OCI-LY1 (cell line): ENCODE data around the gene KRTCAP2.

ENCODE experiments used
- EZH2 ChIP-seq: fragments of 200-600 bp; sonication (generic), shearing (Covaris generic); IDR thresholded peaks from 2 replicates; pipeline ENCODE4 v1.8.0; 2017; ENCODE audit warnings: borderline replicate concordance, mixed run types, mild to moderate bottlenecking, antibody characterized with exemption, low read length, moderate library complexity, mixed read lengths
- TF ChIP-seq, protein P1 (sequence below): fragments of 200-600 bp; sonication (generic), shearing (Covaris generic); IDR thresholded peaks from 2 replicates; pipeline ENCODE4 v1.5.1; 2017; ENCODE audit warnings: mild to moderate bottlenecking, antibody characterized with exemption, low read length, moderate library complexity, mixed read lengths

GRCh38 chr1:155130272-155131006, 42.7 kb downstream of the KRTCAP2 start:
- TF ChIP-seq EZH2 = no peak
- TF ChIP-seq, protein P1, sequence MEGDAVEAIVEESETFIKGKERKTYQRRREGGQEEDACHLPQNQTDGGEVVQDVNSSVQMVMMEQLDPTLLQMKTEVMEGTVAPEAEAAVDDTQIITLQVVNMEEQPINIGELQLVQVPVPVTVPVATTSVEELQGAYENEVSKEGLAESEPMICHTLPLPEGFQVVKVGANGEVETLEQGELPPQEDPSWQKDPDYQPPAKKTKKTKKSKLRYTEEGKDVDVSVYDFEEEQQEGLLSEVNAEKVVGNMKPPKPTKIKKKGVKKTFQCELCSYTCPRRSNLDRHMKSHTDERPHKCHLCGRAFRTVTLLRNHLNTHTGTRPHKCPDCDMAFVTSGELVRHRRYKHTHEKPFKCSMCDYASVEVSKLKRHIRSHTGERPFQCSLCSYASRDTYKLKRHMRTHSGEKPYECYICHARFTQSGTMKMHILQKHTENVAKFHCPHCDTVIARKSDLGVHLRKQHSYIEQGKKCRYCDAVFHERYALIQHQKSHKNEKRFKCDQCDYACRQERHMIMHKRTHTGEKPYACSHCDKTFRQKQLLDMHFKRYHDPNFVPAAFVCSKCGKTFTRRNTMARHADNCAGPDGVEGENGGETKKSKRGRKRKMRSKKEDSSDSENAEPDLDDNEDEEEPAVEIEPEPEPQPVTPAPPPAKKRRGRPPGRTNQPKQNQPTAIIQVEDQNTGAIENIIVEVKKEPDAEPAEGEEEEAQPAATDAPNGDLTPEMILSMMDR = no peak
